Astrocyte (in vitro differentiated cells and primary cell): ENCODE measurements around the gene KRT6C. TPM values are rescaled to one million over a fixed set of nuclear protein-coding genes. Genes with fewer than 3 reads are reported as not detected.

ENCODE experiments used
- DNase-seq: peaks from one replicate; pipeline ENCODE4 v3.0.0-alpha.2; 2010; ENCODE audit warnings: low read depth
- FAIRE-seq: peaks from 2 replicates; lab custom pipeline; 2011; peaks lifted over from hg19 to GRCh38; lab: Jason Lieb, UNC
- H2AFZ ChIP-seq: 2 replicates; pipeline ENCODE4 v1.6.0; 2012; ENCODE audit warnings: low read depth, low read length, inconsistent platforms
- H3K27ac ChIP-seq: 2 replicates; pipeline ENCODE4 v1.5.1; 2011; ENCODE audit warnings: low read depth, low read length, inconsistent platforms
- H3K27me3 ChIP-seq: 2 replicates; pipeline ENCODE4 v1.6.0; 2011; ENCODE audit warnings: low read length, inconsistent platforms; ENCODE audit not compliant: insufficient read depth
- H3K36me3 ChIP-seq: 2 replicates; pipeline ENCODE4 v1.5.1; 2011; ENCODE audit warnings: low read length, inconsistent platforms; ENCODE audit not compliant: insufficient read depth
- H3K4me1 ChIP-seq: 2 replicates; pipeline ENCODE4 v1.5.1; 2011; ENCODE audit warnings: low read length, inconsistent platforms; ENCODE audit not compliant: insufficient read depth
- H3K4me2 ChIP-seq: 2 replicates; pipeline ENCODE4 v1.6.0; 2012; ENCODE audit warnings: low read length, inconsistent platforms
- H3K4me3 ChIP-seq: 2 replicates; pipeline ENCODE4 v1.5.1; 2011; ENCODE audit warnings: low read depth, mild to moderate bottlenecking, low read length, inconsistent platforms; ENCODE audit not compliant: insufficient read depth
- H3K79me2 ChIP-seq: 2 replicates; pipeline ENCODE4 v1.6.0; 2012; ENCODE audit warnings: mild to moderate bottlenecking, low read length, inconsistent platforms; ENCODE audit not compliant: insufficient read depth
- H3K9ac ChIP-seq: 2 replicates; pipeline ENCODE4 v1.6.0; 2012; ENCODE audit warnings: mild to moderate bottlenecking, low read length, inconsistent platforms
- H3K9me3 ChIP-seq: 2 replicates; pipeline ENCODE4 v1.5.1; 2012; ENCODE audit warnings: low read depth, mild to moderate bottlenecking, low read length, inconsistent platforms; ENCODE audit not compliant: insufficient read depth
- H4K20me1 ChIP-seq: 2 replicates; pipeline ENCODE4 v1.6.0; 2012; ENCODE audit warnings: low read length, inconsistent platforms; ENCODE audit not compliant: insufficient read depth
- H3K27ac Mint-ChIP-seq: one replicate; pipeline ENCODE4 v1.8.0; 2021; ENCODE audit warnings: mild to moderate bottlenecking, mixed read lengths; ENCODE audit not compliant: unreplicated experiment
- H3K27me3 Mint-ChIP-seq: one replicate; pipeline ENCODE4 v1.8.0; 2021; ENCODE audit warnings: low read depth, mixed read lengths; ENCODE audit not compliant: unreplicated experiment
- H3K36me3 Mint-ChIP-seq: one replicate; pipeline ENCODE4 v1.8.0; 2021; ENCODE audit warnings: low read depth, mixed read lengths; ENCODE audit not compliant: unreplicated experiment
- H3K4me1 Mint-ChIP-seq: one replicate; pipeline ENCODE4 v1.8.0; 2021; ENCODE audit warnings: low read depth, mixed read lengths; ENCODE audit not compliant: unreplicated experiment
- H3K4me3 Mint-ChIP-seq: one replicate; pipeline ENCODE4 v1.8.0; 2021; ENCODE audit warnings: mild to moderate bottlenecking, moderate library complexity, mixed read lengths; ENCODE audit not compliant: unreplicated experiment
- H3K9me3 Mint-ChIP-seq: one replicate; pipeline ENCODE4 v1.8.0; 2021; ENCODE audit warnings: mild to moderate bottlenecking, mixed read lengths; ENCODE audit not compliant: unreplicated experiment
- CTCF ChIP-seq: IDR thresholded peaks from 2 replicates; pipeline ENCODE4 v1.5.1; 2011; ENCODE audit warnings: low read depth, mild to moderate bottlenecking, inconsistent platforms, low read length, moderate library complexity; ENCODE audit not compliant: insufficient read depth
- EZH2 ChIP-seq: IDR thresholded peaks from 2 replicates; pipeline ENCODE4 v1.6.1; 2012; ENCODE audit warnings: mild to moderate bottlenecking, low read length, inconsistent platforms; ENCODE audit not compliant: insufficient read depth
- total RNA-seq: library from RNA; stranded (reverse); gene quantifications from 2 replicates; pipeline ENCODE4 v1.2.1, GENCODE V29; 2021

KRT6C gene
- total RNA-seq, 1 donor from 2014 or later: not detected

- Histone ChIP-seq H4K20me1 (no peaks in the 10 kb centered on the region), H3K27ac (peak overlapping the region; percentile 94), H2AFZ (no peak overlapping the region), H3K9me3 (no peaks in the 10 kb centered on the region), H3K36me3 (no peaks in the 10 kb centered on the region), H3K4me2 (peak overlapping the region; percentile 74), H3K9ac (peak overlapping the region; percentile 70), H3K27me3 (no peaks in the 10 kb centered on the region), H3K4me1 (peaks cover 47% of the 10 kb centered on the region), H3K4me3 (peak overlapping the region; percentile 9), H3K79me2 (no peaks in the 10 kb centered on the region)
- no peaks in the 10 kb centered on the region for H3K36me3 Mint-ChIP-seq
- peaks cover 6% of the 10 kb centered on the region for H3K27me3 Mint-ChIP-seq
- H3K4me3 Mint-ChIP-seq: no peak overlapping the region
- peak; percentile 86 for DNase-seq
- H3K27ac Mint-ChIP-seq: peak overlapping the region; percentile 96
- no peak for FAIRE-seq
- H3K4me1 Mint-ChIP-seq: peaks cover 50% of the 10 kb centered on the region
- TF ChIP-seq CTCF: no peak
- TF ChIP-seq EZH2: no peak
- H3K9me3 Mint-ChIP-seq: no peaks in the 10 kb centered on the region
Observed at GRCh38 chr12:52441320-52441911, 32.2 kb downstream of the KRT6C start.

GRCh38 chr12:52440821-52441319 lies 32.7 kb downstream of the KRT6C start:
- H3K9me3 ChIP-seq: no peaks in the 10 kb centered on the region
- H3K4me3 ChIP-seq: no peak overlapping the region
- H3K27me3 ChIP-seq: no peaks in the 10 kb centered on the region
- Mint-ChIP-seq H3K4me1 (peaks cover 51% of the 10 kb centered on the region), H3K27ac (peak overlapping the region; percentile 96), H3K36me3 (no peaks in the 10 kb centered on the region), H3K9me3 (no peaks in the 10 kb centered on the region), H3K4me3 (no peak overlapping the region), H3K27me3 (peaks cover 6% of the 10 kb centered on the region)
- H3K9ac ChIP-seq: peak overlapping the region; percentile 70
- no peaks in the 10 kb centered on the region for H3K36me3 ChIP-seq
- peaks cover 51% of the 10 kb centered on the region for H3K4me1 ChIP-seq
- no peak overlapping the region for H2AFZ ChIP-seq
- DNase-seq (peak; percentile 94), FAIRE-seq (peak; percentile 49)
- H3K4me2 ChIP-seq: peak overlapping the region; percentile 74
- no peaks in the 10 kb centered on the region for H3K79me2 ChIP-seq
- TF ChIP-seq EZH2 (no peak), CTCF (no peak)
- H4K20me1 ChIP-seq: no peaks in the 10 kb centered on the region
- H3K27ac ChIP-seq: peak overlapping the region; percentile 94

GRCh38 chr12:52439845-52440244 lies 33.8 kb downstream of the KRT6C start:
- H3K27ac ChIP-seq: peak overlapping the region; percentile 94
- H3K27ac Mint-ChIP-seq: peak overlapping the region; percentile 96

More at GRCh38 chr12:52439845-52440244, 33.8 kb downstream of the KRT6C start:
- Mint-ChIP-seq H3K9me3 (no peaks in the 10 kb centered on the region), H3K4me3 (peak overlapping the region; percentile 18), H3K27me3 (peaks cover 9% of the 10 kb centered on the region), H3K36me3 (no peaks in the 10 kb centered on the region), H3K4me1 (peaks cover 60% of the 10 kb centered on the region)
- H2AFZ ChIP-seq: no peak overlapping the region
- no peak overlapping the region for H3K4me2 ChIP-seq
- H3K9me3 ChIP-seq: no peaks in the 10 kb centered on the region
- H3K4me3 ChIP-seq: no peak overlapping the region
- TF ChIP-seq EZH2 (no peak), CTCF (no peak)
- FAIRE-seq (no peak), DNase-seq (no peak)
- H4K20me1 ChIP-seq: no peaks in the 10 kb centered on the region
- H3K27me3 ChIP-seq: no peaks in the 10 kb centered on the region
- H3K4me1 ChIP-seq: peaks cover 51% of the 10 kb centered on the region
- H3K79me2 ChIP-seq: no peaks in the 10 kb centered on the region
- H3K9ac ChIP-seq: no peak overlapping the region
- H3K36me3 ChIP-seq: no peaks in the 10 kb centered on the region
